ENCODE measurements around the gene NME7. TPM values are rescaled to one million over a fixed set of nuclear protein-coding genes. Genes with fewer than 3 reads are reported as not detected.

Gene NME7
- total and polyA plus RNA-seq, 2 experiments from 2014 or later = 39.1 to 48.5 TPM

DNA sequence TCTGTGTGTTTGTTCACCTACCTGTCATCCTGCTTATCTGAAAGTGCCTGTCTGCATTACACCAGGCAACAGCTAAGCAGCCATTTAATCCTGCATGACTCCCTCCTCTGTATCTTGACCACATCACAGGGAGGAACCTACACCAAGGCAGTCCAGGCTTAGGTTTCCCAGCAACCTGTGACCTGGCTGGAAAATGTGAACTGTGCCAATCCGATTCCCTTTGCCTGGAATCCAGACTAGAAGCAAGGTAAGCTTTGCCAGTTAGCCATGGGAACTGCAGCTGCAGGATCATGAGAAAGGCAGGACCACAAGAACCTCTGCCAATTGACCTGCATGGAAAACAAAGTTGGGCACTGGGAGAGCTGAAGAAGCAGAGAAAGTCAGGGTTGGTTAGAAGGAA is 267.4 kb downstream of the NME7 start (continued):
- TF ChIP-seq POLR2AphosphoS5 (IDR thresholded peaks at IDR 0.05; ENCODE audit: low read depth) (no peak), EZH2phosphoT487 (IDR thresholded peaks at IDR 0.05; ENCODE audit: unreplicated experiment) (no peak), EZH2 (IDR thresholded peaks at IDR 0.05; ENCODE audit: low read depth, unreplicated experiment) (no peak), STAT1 (IDR thresholded peaks at IDR 0.05; ENCODE audit: unreplicated experiment) (no peak)
- TF ChIP-seq, protein P1, sequence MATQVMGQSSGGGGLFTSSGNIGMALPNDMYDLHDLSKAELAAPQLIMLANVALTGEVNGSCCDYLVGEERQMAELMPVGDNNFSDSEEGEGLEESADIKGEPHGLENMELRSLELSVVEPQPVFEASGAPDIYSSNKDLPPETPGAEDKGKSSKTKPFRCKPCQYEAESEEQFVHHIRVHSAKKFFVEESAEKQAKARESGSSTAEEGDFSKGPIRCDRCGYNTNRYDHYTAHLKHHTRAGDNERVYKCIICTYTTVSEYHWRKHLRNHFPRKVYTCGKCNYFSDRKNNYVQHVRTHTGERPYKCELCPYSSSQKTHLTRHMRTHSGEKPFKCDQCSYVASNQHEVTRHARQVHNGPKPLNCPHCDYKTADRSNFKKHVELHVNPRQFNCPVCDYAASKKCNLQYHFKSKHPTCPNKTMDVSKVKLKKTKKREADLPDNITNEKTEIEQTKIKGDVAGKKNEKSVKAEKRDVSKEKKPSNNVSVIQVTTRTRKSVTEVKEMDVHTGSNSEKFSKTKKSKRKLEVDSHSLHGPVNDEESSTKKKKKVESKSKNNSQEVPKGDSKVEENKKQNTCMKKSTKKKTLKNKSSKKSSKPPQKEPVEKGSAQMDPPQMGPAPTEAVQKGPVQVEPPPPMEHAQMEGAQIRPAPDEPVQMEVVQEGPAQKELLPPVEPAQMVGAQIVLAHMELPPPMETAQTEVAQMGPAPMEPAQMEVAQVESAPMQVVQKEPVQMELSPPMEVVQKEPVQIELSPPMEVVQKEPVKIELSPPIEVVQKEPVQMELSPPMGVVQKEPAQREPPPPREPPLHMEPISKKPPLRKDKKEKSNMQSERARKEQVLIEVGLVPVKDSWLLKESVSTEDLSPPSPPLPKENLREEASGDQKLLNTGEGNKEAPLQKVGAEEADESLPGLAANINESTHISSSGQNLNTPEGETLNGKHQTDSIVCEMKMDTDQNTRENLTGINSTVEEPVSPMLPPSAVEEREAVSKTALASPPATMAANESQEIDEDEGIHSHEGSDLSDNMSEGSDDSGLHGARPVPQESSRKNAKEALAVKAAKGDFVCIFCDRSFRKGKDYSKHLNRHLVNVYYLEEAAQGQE (IDR thresholded peaks at IDR 0.05; ENCODE audit: unreplicated experiment) = no peak

- no peaks in the 10 kb centered on the region for H3K36me3 Mint-ChIP-seq (ENCODE audit: low read depth)
- H3K27ac ChIP-seq (ENCODE audit: low read depth) = no peak overlapping the region
- ATAC-seq (no peak), DNase-seq (ENCODE audit: low spot score) (no peak)
- H3K79me2 ChIP-seq (replicated peaks; ENCODE audit: insufficient read depth) = no peaks in the 10 kb centered on the region
- no peak overlapping the region for H2AFZ ChIP-seq
- no peak overlapping the region for H3K4me2 ChIP-seq
- no peak overlapping the region for H3K4me3 ChIP-seq
- no peaks in the 10 kb centered on the region for H3K9me3 Mint-ChIP-seq
- H3K4me3 Mint-ChIP-seq = no peak overlapping the region
- H3K27me3 ChIP-seq (ENCODE audit: insufficient read depth) = peaks cover 7% of the 10 kb centered on the region; the same call in 1 of the 2 replicates
- peaks cover 5% of the 10 kb centered on the region for H3K27me3 Mint-ChIP-seq (ENCODE audit: insufficient read depth, low read depth, poor library complexity)
- H3K4me1 Mint-ChIP-seq = peaks cover 11% of the 10 kb centered on the region; the same call in 2 of the 3 replicates
- no peaks in the 10 kb centered on the region; the same call in 1 of the 2 replicates for H3K9me2 ChIP-seq (ENCODE audit: insufficient read depth)
- no peaks in the 10 kb centered on the region for H3F3A ChIP-seq (replicated peaks; ENCODE audit: low read depth)
- no peak overlapping the region for H3K27ac Mint-ChIP-seq
- TF ChIP-seq, protein P1 (IDR thresholded peaks at IDR 0.05; ENCODE audit: unreplicated experiment) = no peak
- TF ChIP-seq STAT1 (IDR thresholded peaks at IDR 0.05; ENCODE audit: unreplicated experiment) (no peak), EZH2 (IDR thresholded peaks at IDR 0.05; ENCODE audit: low read depth, unreplicated experiment) (no peak), ZNF462 (CRISPR knock-in tag; IDR thresholded peaks at IDR 0.05) (no peak)
- TF ChIP-seq, protein P2, sequence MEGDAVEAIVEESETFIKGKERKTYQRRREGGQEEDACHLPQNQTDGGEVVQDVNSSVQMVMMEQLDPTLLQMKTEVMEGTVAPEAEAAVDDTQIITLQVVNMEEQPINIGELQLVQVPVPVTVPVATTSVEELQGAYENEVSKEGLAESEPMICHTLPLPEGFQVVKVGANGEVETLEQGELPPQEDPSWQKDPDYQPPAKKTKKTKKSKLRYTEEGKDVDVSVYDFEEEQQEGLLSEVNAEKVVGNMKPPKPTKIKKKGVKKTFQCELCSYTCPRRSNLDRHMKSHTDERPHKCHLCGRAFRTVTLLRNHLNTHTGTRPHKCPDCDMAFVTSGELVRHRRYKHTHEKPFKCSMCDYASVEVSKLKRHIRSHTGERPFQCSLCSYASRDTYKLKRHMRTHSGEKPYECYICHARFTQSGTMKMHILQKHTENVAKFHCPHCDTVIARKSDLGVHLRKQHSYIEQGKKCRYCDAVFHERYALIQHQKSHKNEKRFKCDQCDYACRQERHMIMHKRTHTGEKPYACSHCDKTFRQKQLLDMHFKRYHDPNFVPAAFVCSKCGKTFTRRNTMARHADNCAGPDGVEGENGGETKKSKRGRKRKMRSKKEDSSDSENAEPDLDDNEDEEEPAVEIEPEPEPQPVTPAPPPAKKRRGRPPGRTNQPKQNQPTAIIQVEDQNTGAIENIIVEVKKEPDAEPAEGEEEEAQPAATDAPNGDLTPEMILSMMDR (conservative IDR thresholded peaks at IDR 0.05; ENCODE audit: low read depth in 2 of 2) = no peak
- H4K20me1 ChIP-seq (replicated peaks; ENCODE audit: insufficient read depth) = no peaks in the 10 kb centered on the region
- H3K4me1 ChIP-seq (ENCODE audit: insufficient read depth) = no peaks in the 10 kb centered on the region
- H3K36me3 ChIP-seq (ENCODE audit: insufficient read depth) = no peaks in the 10 kb centered on the region
These were observed 268.0 kb downstream of the NME7 start for GRCh38 chr1:169099561-169099960.
